Jurkat, Clone E6-1 (cell line): ENCODE measurements around the gene HOXC6.
"Not testable (repeated sequence)": the region's sequence is repeated elsewhere in the genome, so short reads cannot be mapped to it uniquely, and the experiment has no call there.

Source experiments
- DNase-seq: peaks from one replicate; pipeline ENCODE4 v3.0.0-alpha.2; 2011; ENCODE audit warnings: low read depth, low spot score
- H3K4me3 ChIP-seq: 2 replicates; pipeline ENCODE4 v1.5.1; 2011; ENCODE audit warnings: mild to moderate bottlenecking, low read length, control low read depth, moderate library complexity

The HOXC6 gene

DNA sequence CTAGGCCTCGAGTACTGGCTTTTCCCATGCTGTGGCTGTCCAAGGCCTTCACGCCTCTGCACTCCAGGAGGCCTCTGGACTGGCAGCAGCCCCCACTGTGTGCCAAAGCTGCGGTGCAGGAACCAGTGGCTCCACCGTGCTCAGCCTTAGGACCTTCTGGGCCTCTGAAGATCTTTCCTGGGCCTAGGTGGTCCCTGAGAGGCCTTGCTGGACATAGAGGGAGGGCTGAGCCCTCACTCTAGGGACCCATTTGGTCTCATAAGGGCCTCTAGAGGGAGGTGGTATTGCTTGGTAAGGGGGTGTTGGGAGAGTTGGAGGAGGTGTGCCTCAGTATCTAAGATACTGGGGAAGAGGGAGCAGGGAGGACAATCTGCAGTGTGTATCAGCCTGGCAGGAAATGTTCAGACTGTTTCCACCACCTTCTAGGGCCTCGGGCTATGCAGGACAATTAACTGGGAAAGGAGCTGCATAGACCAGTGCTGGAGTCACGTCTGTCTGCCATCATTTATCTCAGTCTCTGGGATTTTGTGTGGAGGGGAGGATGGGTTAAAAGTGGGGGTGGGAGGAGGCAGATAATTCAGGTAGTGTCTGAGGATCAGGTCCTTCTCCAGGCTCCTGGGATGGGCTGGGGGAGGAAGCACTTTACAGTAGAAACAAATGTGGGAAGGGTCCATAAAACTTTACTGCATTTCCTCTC, 7.5 kb downstream of the HOXC6 start:
- H3K4me3 ChIP-seq, result no peak overlapping the region
- DNase-seq, result no peak

GRCh38 chr12:54036620-54037359, 8.6 kb downstream of the HOXC6 start:
- no peak overlapping the region for H3K4me3 ChIP-seq
- DNase-seq, result no peak

GRCh38 chr12:54037360-54038283, 9.4 kb downstream of the HOXC6 start:
- DNase-seq, result no peak
- no peak overlapping the region for H3K4me3 ChIP-seq

DNA sequence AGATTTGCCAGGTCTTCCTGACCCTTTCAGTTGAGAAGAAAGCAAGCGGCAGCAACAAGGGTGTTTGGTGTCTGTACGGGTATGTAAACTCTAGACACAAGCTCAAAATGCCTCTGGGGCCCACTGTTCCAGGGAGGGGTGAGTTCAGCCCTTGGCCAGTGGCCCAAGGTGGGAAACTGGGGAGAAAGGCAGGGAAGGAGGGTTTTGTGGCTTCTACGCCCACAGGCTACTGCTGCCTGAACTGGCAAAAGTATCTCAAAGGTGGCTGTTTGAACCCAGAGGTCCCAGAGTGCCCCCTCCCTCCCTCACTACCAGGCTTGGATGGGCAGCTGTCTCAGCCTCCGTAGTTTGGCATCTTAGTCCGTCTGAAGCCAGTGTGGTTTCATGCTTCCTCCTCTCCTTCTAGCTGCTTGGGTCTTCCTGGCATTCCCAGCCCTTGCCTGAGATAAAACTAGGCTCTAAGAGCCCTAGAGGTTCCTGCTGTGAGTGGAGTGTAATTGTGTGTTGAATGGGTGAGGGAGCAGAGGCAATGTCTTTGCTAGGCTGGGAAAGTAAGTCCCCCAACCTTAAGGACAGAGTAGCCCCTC, 10.1 kb downstream of the HOXC6 start:
- H3K4me3 ChIP-seq, result no peak overlapping the region
- DNase-seq, result no peak

GRCh38 chr12:54038871-54039414, 10.7 kb downstream of the HOXC6 start:
- no peak for DNase-seq
- H3K4me3 ChIP-seq, result no peak overlapping the region

DNA sequence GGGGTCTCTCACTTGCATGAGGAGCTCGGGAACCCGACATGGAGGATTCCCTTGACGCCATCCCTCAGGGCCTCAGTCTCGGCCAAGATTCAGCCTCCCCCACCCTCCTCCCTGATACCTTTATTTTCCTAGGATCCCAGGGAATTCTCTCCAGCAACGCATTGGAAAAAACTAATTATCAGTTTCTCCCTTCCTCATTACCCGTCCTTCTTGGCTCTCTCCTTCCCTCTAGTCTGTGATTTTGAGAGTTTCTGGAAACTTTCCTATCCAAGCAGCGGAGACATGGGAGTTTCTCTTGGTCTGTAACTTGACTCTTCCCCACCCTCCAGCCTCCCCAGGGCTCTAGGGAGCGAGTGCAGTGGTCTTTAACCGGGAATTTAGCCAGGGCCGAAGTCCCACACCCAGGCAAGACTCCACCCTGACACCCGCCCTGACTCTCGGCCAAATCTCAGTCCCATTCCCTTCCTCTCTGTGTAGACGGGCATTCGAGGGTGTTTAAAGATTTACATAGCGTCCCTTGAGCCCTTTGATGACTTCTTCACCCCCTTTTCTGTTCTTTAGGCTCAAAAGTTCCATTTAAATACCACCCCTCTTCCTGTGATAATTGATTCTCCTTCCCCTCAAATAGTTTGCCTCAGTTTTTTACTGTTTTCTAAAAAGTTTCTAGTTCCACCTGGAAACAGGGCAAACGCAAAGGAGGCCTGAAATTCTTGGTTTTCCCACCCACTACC, 11.3 kb downstream of the HOXC6 start:
- H3K4me3 ChIP-seq, result no peak overlapping the region
- no peak for DNase-seq

DNA sequence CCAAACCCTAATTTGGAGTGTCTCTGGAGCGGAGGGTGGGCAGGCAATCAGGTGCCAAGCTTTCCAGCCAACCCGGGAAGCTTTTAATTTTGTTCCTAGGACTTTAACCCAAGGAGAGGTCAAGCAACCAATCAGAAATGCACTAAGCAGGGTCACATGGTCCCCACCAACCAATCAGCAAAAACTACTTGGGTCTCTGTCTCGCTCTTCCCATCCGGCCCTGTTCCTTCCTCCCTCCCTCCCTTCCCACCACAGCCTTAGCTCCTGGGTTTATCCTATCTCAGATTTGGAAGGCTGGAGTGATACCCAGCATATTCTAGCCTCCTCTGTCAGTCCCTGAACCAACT, 11.9 kb downstream of the HOXC6 start:
- DNase-seq, result no peak
- no peak overlapping the region; the same call in 1 of the 2 replicates for H3K4me3 ChIP-seq

GRCh38 chr12:54040648-54041047, 12.4 kb downstream of the HOXC6 start:
- no peak overlapping the region for H3K4me3 ChIP-seq
- no peak for DNase-seq

DNA sequence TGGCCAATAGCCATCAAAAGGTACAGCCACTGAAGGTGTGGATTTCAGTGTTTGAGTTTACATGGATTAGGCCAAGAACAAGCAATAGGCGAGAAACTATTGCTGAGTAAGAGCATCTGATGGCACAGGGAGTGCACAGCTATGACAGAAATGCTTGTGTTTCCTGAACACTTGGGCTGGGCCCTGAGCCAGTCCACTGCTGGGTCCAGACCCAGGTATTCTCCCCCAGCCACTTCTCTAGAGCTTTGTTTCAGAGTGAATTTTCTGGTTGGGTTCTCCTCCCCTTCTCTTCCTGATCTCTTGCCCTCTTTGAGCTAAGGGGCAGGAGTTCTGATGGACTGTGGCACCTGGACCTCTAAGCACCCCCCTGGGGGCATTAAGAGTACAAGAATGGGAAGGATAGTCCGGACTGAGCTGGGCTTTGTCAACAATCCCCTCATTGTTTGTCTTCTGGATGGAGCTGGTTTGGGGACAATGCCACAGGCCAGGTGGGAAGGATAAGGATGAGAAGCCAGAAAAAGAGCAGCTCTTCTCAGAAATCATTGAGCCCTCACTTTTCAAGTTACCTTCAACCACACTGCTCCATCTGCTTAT, 13.0 kb downstream of the HOXC6 start:
- no peak overlapping the region for H3K4me3 ChIP-seq
- no peak for DNase-seq

DNA sequence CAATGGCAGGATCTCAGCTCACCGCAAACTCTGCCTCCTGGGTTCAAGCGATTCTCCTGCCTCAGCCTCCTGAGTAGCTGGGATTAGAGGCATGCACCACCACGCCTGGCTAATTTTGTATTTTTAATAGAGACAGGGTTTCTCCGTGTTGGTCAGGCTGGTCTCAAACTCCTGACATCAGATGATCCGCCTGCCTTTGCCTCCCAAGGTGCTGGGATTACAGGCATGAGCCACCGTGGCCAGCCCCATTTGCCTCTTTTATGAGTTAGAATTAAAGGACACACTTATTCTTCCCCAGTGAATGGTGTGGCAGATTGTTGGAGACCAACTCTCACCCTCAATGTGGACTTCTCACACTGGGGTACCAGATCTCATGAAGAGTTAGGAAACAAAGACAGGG, 13.8 kb downstream of the HOXC6 start:
- not testable (repeated sequence) for H3K4me3 ChIP-seq

DNA sequence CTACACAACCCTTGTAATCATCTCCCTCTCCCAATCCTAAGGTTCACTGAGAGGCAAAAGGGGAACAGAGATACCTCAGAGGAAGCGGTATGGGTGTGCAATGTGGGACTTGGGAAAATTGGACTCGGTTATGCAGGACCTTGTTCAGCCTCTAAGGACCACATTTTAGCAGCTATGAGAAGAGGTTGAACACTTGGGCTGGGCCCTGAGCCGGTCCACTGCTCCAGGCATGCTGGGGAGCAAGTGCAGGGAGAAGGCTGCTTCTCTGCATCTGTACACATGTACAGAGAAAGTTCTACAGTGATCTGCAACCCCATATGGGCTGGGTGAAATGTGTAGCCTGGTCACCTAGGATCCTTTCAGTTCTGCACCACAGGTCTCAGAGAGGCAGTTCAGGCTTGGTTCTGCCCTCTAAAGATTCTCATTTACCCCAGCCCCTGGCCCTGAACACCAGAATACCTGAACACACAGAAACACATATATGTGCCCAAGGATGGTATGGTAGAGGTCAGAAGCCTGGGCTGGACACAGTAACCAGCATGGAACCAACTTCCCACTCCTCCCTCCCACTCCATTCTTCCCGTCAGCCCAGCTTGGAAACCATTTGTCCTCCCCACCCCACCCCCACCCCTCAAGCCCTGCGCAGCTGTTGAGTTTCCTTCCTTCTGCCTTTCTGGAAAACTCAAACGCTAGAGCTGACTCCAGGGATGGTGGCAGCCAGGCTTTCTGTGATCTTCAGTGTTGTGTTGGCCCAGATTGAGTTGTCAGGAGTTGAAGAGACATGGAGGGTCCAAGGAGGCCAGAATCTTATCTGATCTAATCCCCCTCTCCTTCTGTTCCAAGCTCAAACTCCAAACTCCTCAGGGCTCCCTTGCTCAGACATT, 15.0 kb downstream of the HOXC6 start:
- no peak overlapping the region for H3K4me3 ChIP-seq
- DNase-seq, result no peak

More for the DNA sequence above, 13.8 kb downstream of the HOXC6 start:
- DNase-seq, result not testable (repeated sequence)

DNA sequence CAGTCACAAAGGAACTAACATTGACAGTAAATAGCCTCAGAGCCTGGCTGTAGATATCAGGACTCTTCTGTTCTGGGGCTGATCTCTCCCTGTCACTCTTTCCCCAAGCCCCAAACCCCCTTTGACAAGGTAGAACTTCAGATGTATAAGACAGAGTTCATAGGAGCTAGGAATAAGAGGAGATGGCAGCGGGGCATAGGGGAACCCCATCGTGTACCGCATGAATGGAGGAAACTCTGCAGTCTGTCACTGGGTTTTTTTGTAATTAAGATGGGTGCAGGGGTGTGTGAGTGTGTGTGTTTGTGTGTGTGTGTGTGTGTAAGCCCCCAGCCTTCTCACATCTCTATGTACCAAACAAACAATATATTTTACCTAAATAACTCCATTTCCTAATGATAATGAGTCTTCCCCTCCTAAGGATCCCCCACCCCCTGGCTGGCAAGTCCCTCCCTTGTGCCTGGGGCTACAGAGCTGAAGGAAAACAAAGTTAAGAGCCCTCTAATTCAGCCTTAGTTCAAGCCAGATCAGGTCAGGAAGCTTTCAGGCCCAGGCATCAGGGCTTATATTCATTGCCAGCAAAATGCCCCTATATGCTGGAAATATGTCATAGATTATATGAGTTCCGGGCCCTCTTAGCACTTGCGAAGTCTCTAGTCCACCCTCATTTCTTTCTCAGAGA, 16.3 kb downstream of the HOXC6 start:
- DNase-seq, result no peak
- no peak overlapping the region for H3K4me3 ChIP-seq

- no peak for DNase-seq
- H3K4me3 ChIP-seq, result no peak overlapping the region
These were observed 17.2 kb downstream of the HOXC6 start for GRCh38 chr12:54045401-54045800.

- no peak for DNase-seq
- no peak overlapping the region for H3K4me3 ChIP-seq
These were observed 17.8 kb downstream of the HOXC6 start for GRCh38 chr12:54045868-54046521.

DNA sequence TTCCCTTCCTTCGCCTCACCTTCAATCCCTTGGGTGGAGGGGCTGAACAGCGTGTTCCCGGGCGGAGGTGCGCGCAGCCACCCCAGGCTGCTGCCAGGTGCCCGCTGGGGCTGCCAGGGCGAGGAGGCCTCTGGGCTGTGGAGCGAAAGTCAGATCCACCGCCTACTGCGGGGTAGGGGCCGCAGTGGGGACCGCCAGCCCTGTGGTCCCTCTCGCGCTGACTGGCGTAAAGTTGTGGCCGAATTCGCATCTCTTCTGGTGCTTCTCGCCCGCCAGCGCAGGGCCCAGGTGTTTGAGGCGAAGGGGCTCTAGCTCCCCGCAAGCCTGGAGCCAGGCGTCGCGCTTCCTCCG, 18.5 kb downstream of the HOXC6 start:
- H3K4me3 ChIP-seq, result no peak overlapping the region
- no peak for DNase-seq

DNA sequence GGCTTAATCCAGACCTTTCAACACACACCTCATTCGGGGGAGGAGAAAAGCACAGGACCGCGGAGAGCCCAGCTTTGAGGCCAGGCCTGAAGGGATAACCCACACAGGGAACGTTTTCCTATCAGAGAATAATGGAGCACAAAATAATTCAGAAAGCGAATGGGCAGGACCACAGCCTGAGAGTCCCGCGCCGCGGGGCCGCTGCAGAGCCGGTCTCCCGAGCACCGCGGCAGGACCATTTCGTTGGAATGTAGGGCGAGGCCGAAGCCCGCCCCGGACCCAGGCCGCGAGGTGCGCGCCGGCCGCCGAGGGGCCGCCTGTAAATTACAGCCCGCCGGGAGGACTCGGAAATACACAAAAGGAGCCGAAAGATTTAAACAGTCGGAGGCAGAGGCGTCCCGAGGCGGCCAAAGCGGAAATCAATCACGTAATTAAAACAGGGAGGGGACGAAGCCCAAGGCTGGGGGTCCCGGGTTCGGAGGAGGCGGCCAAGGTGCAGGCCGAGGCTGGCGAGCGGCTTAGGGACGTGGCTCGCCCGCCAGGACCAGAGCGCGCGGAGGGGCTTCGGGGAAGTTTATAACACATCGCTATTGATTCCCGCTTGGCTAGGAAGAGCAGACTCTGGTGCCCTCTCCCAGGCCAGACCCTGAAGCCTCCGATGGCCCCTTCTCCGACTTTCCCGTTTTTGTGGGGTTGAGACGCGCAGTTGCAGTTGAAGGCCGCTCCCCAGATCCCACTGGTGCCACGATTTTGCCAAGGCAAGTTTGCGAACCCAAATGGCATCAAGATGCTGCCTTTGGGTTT, 19.1 kb downstream of the HOXC6 start:
- no peak overlapping the region for H3K4me3 ChIP-seq
- DNase-seq, result no peak
